ENCODE results near the gene GP1BA.

GP1BA gene

DNA sequence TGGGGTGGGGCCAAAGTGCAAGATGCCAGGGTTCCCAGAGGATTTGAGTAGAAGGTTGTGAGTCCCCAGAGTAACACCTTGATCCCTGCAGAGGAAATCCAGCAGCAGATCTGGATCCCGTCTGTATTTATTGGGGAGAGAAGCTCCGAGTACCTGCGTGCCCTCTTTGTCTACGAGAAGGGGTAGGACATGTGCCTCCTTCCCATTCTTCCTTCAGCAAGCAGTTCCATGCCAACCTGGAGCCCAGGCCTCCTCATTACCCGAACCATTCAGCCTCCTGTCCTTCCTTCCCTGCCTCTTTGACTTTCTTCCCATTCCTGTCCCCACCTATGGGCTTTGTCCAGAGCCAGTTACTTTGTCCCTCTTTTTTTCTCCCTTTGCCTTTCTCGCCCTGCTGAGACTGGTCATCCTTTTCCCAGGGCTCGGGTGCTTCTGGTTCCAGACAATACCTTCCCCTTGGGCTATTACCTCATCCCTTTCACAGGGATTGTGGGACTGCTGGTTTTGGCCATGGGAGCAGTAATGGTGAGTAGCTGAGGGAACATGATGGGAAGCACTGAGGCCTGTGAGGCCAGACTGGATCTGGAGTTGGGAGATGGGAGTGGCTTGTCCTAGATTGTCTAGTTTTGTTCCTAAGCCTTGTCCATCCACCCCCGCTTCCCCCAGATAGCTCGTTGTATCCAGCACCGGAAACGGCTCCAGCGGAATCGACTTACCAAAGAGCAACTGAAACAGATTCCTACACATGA lies 10.9 kb downstream of the GP1BA start:
- Histone ChIP-seq H3K27me3 (replicated peaks) (no peaks in the 10 kb centered on the region), H3K36me3 (replicated peaks) (peaks cover 59% of the 10 kb centered on the region), H3K27ac (peak overlapping the region; percentile 87), H3K4me3 (ENCODE audit: low read depth, low read length) (no peak overlapping the region)
- in situ Hi-C loops (cut with HindIII; ENCODE audit: low pct_ligation_motif_present, low sequenced_read_pairs): no loop called here
- TF ChIP-seq, protein P1, sequence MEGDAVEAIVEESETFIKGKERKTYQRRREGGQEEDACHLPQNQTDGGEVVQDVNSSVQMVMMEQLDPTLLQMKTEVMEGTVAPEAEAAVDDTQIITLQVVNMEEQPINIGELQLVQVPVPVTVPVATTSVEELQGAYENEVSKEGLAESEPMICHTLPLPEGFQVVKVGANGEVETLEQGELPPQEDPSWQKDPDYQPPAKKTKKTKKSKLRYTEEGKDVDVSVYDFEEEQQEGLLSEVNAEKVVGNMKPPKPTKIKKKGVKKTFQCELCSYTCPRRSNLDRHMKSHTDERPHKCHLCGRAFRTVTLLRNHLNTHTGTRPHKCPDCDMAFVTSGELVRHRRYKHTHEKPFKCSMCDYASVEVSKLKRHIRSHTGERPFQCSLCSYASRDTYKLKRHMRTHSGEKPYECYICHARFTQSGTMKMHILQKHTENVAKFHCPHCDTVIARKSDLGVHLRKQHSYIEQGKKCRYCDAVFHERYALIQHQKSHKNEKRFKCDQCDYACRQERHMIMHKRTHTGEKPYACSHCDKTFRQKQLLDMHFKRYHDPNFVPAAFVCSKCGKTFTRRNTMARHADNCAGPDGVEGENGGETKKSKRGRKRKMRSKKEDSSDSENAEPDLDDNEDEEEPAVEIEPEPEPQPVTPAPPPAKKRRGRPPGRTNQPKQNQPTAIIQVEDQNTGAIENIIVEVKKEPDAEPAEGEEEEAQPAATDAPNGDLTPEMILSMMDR (IDR thresholded peaks at IDR 0.05; ENCODE audit: low read depth, low read length, missing control alignments): no peak
- DNase-seq: no peak

DNA sequence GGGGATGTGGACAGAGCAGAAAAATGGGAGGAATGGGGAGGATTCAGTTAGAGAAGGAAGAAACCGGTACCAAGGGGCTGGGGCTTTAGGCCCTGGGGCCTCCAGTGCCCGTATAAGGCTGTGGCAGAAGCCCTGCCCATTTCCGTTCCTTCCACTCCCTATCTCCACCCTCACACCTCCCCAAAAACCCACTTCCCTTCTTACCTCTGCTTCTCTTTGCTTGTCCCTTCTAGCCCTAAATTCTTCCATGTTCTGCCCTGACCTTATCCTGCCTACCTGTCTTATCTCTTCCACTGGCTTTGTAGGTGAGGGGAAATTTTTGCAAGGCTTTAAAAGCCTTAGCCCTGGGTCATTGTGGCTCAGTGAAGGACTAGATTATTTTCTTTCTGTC lies 12.1 kb downstream of the GP1BA start:
- Histone ChIP-seq H3K36me3 (replicated peaks) (peaks cover 57% of the 10 kb centered on the region), H3K27ac (peak overlapping the region; percentile 87), H3K27me3 (replicated peaks) (no peaks in the 10 kb centered on the region), H3K4me3 (ENCODE audit: low read depth, low read length) (no peak overlapping the region)
- in situ Hi-C loops (cut with HindIII; ENCODE audit: low pct_ligation_motif_present, low sequenced_read_pairs): no loop called here
- TF ChIP-seq, protein P1 (IDR thresholded peaks at IDR 0.05; ENCODE audit: low read depth, low read length, missing control alignments): no peak
- no peak for DNase-seq

DNA sequence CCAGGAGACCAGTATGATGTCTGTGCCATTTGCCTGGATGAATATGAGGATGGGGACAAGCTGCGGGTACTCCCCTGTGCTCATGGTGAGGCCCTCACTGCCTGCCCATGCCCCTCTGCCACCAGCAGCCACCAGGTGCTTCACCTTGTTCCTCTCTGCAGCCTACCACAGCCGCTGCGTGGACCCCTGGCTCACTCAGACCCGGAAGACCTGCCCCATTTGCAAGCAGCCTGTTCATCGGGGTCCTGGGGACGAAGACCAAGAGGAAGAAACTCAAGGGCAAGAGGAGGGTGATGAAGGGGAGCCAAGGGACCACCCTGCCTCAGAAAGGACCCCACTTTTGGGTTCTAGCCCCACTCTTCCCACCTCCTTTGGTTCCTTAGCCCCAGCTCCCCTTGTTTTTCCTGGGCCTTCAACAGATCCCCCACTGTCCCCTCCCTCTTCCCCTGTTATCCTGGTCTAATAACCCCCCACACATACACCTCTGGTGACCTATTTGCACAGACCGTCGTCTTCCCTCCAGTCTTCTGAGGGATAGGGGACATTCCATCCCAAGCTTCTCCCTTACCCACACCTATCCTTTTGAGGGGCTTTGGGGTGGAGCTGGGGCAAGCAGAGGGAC lies 12.6 kb downstream of the GP1BA start:
- Histone ChIP-seq H3K27ac (peak overlapping the region; percentile 87), H3K4me3 (ENCODE audit: low read depth, low read length) (peak overlapping the region; percentile 17), H3K27me3 (replicated peaks) (no peaks in the 10 kb centered on the region), H3K36me3 (replicated peaks) (peaks cover 57% of the 10 kb centered on the region)
- in situ Hi-C loops (cut with HindIII; ENCODE audit: low pct_ligation_motif_present, low sequenced_read_pairs): no loop called here
- TF ChIP-seq, protein P1 (IDR thresholded peaks at IDR 0.05; ENCODE audit: low read depth, low read length, missing control alignments): no peak
- no peak for DNase-seq

DNA sequence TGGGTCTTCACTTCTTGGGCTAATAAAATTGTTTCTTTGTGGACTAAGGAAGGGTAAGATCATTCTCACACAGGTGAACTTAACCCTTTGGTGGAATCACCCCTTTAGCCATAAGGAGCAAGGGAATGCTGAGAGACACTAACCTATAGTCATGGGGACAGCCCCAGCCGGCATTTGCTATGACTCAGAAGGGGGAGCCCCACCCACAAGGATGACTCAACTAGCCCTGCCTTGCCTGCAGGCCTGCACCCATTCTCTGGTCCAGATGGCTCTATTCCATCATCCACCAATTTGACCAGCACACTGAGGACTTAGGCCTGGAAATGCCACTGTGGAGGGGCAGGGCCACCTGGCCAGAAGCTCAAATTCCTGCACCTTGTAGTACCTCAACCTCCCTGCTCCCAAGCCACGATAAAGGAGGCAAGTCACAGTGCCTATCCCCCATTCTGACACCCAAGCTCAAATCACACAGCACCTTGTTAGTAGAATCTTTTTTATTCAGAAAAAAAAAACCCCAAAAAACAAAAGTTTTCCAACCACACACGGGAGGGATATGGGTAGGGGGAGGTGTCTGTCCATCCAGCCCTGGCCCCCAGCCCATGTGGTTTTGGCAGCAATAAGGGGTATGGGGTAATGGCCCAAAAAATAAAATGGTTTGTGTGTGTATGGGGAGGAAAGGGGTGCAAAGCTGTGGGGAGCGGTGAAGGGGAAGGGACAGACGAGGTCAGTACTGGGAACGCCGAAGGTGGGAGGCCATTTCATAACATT lies 13.3 kb downstream of the GP1BA start:
- H3K27ac ChIP-seq: peak overlapping the region; percentile 87
- H3K4me3 ChIP-seq (ENCODE audit: low read depth, low read length): peak overlapping the region; percentile 99
- TF ChIP-seq, protein P1 (IDR thresholded peaks at IDR 0.05; ENCODE audit: low read depth, low read length, missing control alignments): no peak
- no peaks in the 10 kb centered on the region for H3K27me3 ChIP-seq (replicated peaks)
- peak; percentile 90 for DNase-seq
- in situ Hi-C loops (cut with HindIII; ENCODE audit: low pct_ligation_motif_present, low sequenced_read_pairs): no loop called here
- H3K36me3 ChIP-seq (replicated peaks): peaks cover 57% of the 10 kb centered on the region

DNA sequence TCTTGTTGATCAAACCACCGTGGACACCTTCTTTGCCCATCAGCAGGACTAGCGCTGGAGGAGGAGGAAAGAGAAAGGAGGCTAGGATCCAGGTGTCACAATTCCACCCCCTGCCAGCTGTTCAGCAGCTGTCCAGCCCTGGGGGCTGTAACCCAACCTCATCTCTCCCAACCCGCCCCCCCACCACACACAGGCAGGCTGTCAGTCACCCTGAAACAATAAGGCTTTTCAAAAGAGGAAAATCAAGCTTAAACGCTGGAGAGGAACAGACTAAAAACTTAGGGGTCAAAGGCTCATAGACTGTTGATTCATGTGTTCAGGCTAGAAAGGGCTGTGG lies 13.8 kb downstream of the GP1BA start:
- TF ChIP-seq, protein P1 (IDR thresholded peaks at IDR 0.05; ENCODE audit: low read depth, low read length, missing control alignments): no peak
- no peaks in the 10 kb centered on the region for H3K27me3 ChIP-seq (replicated peaks)
- peaks cover 57% of the 10 kb centered on the region for H3K36me3 ChIP-seq (replicated peaks)
- in situ Hi-C loops (cut with HindIII; ENCODE audit: low pct_ligation_motif_present, low sequenced_read_pairs): no loop called here
- H3K27ac ChIP-seq: peak overlapping the region; percentile 87
- peak overlapping the region; percentile 99 for H3K4me3 ChIP-seq (ENCODE audit: low read depth, low read length)
- DNase-seq: no peak
